ENCODE results near the gene SPATA32. TPM values are rescaled to one million over a fixed set of nuclear protein-coding genes. Genes with fewer than 3 reads are reported as not detected.

Gene SPATA32
- total RNA-seq, 2 donors from 2014 or later = not detected

GRCh38 chr17:45229681-45230409 is 32.0 kb downstream of the SPATA32 start:
- Histone ChIP-seq H3K4me1 (peaks cover 13% of the 10 kb centered on the region), H3K9me3 (no peaks in the 10 kb centered on the region), H3K9ac (ENCODE audit: low read depth in 2 of 2, low read length in 2 of 2) (peak overlapping the region; percentile 42 to 65), H3K27ac (peak overlapping the region; percentile 84), H3K27me3 (no peaks in the 10 kb centered on the region), H3K4me3 (no peak overlapping the region), H3K36me3 (no peaks in the 10 kb centered on the region)
- no peak for DNase-seq
- intact Hi-C loops (cut with DNase I) = no loop called here
- TF ChIP-seq CTCF (IDR thresholded peaks at IDR 0.05) = no peak

- intact Hi-C loops (cut with DNase I) = no loop called here
- Histone ChIP-seq H3K9me3 (no peaks in the 10 kb centered on the region), H3K27ac (peak overlapping the region; percentile 84), H3K4me3 (peak overlapping the region; percentile 15), H3K27me3 (no peaks in the 10 kb centered on the region), H3K36me3 (no peaks in the 10 kb centered on the region), H3K9ac (ENCODE audit: low read depth in 2 of 2, low read length in 2 of 2) (peak overlapping the region; percentile 58 to 65), H3K4me1 (peaks cover 13% of the 10 kb centered on the region)
- DNase-seq = peak; percentile 76
- no peak for TF ChIP-seq CTCF (IDR thresholded peaks at IDR 0.05)
Measured at GRCh38 chr17:45228763-45229539, 32.9 kb downstream of the SPATA32 start.

GRCh38 chr17:45227926-45228762 is 33.8 kb downstream of the SPATA32 start:
- Histone ChIP-seq H3K4me1 (peaks cover 13% of the 10 kb centered on the region), H3K27ac (peak overlapping the region; percentile 84), H3K9me3 (no peaks in the 10 kb centered on the region), H3K9ac (ENCODE audit: low read depth in 2 of 2, low read length in 2 of 2) (peak overlapping the region; percentile 58 to 65), H3K36me3 (no peaks in the 10 kb centered on the region), H3K4me3 (peak overlapping the region; percentile 15), H3K27me3 (no peaks in the 10 kb centered on the region)
- TF ChIP-seq CTCF (IDR thresholded peaks at IDR 0.05) = no peak
- intact Hi-C loops (cut with DNase I) = no loop called here
- DNase-seq = no peak

GRCh38 chr17:45227101-45227925 is 34.6 kb downstream of the SPATA32 start:
- Histone ChIP-seq H3K36me3 (no peaks in the 10 kb centered on the region), H3K9ac (ENCODE audit: low read depth in 2 of 2, low read length in 2 of 2) (peak overlapping the region; percentile 26 to 65), H3K4me1 (peaks cover 13% of the 10 kb centered on the region), H3K9me3 (no peaks in the 10 kb centered on the region), H3K4me3 (peak overlapping the region; percentile 15), H3K27ac (peak overlapping the region; percentile 84), H3K27me3 (peaks cover 7% of the 10 kb centered on the region)
- DNase-seq = peak; percentile 40
- intact Hi-C loops (cut with DNase I) = no loop called here
- no peak for TF ChIP-seq CTCF (IDR thresholded peaks at IDR 0.05)
